Activated CD4-positive, alpha-beta T cell treated with anti-CD3 and anti-CD28 coated beads for 4 hours (primary cell): ENCODE data around the gene RABGEF1.
"Not testable (repeated sequence)": the region's sequence is repeated elsewhere in the genome, so short reads cannot be mapped to it uniquely, and the experiment has no call there.

ENCODE experiments used
- DNase-seq, 2 donors: peaks; one replicate each; pipeline ENCODE4 v3.0.0-alpha.2; 2020

The RABGEF1 gene

GRCh38 chr7:66736892-66737291 lies 3.6 kb upstream of the RABGEF1 start:
- no peak for DNase-seq

DNA sequence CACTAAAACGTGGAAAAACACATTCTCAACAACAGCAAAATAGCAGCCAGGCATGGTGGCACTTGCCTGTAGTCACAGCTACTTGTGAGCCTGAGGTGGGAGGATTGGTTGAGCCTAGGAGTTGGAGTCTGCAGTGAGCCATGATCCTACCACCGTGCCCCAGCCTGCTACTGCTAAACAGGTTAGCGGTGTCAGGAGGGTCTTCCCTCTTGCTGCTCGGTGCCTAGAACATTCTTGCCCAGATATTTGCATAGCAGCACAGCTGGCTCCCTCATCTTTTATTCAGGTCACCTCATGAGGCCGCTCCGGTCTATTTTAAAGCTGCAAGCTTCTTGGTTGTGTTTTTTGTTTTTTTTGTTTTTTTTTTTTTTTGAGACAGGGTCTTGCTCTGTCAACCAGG lies 2.9 kb upstream of the RABGEF1 start:
- no peak for DNase-seq

- no peak for DNase-seq
Observed at GRCh38 chr7:66739477-66739876, 1.1 kb upstream of the RABGEF1 start.

GRCh38 chr7:66739953-66740301 lies 606 bp upstream of the RABGEF1 start:
- peak in 1 of 2 donors; percentile 6 for DNase-seq

DNA sequence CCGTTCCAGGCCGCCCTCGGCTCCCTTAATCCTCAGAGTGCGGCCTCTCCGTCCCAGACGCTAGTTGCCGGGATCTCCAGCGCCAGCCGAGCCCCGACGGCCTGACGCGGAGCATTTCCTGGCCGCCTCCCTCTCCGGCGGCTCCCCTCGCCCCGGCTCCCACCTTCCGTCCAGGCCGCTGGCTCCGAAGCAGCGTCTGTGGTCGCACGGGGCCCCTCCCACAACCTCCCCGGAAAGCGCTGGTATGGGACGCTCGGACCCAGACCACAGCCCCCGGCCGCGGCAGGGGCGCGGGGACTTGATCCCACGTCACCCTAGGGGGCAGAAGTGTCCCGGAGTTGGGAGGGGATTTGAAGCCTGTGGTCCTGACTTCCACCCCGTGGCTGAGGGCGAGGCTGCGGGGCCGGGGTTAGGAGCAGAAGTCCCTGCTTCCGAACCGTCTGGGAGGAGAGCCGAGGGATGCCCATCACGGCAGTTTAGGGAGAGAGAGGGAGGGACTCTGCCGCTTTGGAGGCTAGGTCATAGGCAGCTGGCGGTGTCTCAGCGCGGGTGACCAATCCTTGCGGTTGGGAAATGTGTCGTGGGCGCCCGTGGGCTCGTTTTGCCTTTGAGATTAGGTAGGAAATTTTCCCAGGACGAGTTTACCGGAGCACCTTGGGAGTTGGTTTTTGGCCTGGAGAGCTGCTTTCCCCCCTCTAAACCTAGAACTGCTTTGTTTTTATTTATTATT lies 612 bp downstream of the RABGEF1 start:
- peak; percentile 18 to 23 for DNase-seq

DNA sequence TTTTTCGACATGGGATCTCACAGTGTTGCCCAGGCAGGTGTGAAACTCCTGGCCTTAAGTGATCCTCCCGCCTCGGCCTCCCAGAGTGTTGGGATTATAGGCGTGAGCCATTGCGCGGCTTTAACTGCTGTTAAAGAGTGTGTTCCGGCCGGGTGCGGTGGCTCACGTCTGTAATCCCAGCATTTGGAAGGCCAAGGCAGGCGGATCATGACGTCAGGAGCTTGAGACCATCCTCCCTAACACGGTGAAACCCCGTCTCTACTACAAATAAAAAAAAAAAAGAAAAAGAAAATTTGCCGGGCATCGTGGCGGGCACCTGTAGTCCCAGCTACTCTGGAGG lies 1.1 kb downstream of the RABGEF1 start:
- DNase-seq = no peak

DNA sequence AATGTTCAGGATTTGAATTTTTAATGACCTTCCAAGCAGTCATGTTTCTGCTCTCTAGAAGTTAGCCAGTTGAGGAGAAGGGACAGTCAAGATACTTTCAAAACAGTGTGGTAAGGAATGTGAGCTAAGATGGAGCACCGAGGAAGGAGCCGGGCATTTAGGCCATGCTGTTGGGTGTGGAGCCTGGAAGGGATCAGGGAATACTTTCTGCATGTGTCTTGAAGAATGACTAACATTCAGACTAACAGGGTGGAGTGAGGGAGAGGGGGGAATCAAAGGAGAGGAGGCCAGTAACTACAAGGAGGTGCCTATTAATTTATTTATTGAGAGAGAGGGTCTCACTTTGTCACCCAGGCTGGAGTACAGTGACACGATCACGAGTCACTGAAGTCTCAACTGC lies 1.8 kb downstream of the RABGEF1 start:
- not testable (repeated sequence) for DNase-seq

DNA sequence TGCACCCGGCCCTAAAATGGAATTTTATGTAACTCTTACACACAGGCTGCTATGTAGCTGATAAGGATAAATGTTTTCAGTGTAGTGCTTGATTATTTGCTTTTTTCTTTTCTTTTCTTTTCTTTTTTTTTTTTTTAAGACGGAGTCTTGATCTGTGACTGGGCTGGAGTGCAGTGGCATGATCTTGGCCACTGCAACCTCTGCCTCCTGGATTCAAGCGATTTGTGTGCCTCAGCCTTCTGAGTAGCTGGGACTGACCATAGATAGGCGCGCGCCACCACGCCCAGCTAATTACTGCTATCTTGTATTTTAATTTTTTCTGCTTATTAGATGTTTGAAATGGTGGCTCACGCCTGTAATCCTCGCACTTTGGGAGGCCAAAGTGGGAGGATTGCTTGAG lies 3.4 kb downstream of the RABGEF1 start:
- no peak for DNase-seq

GRCh38 chr7:66747385-66747784 lies 6.9 kb downstream of the RABGEF1 start:
- DNase-seq = no peak

- no peak for DNase-seq
Observed at GRCh38 chr7:66747881-66748511, 7.5 kb downstream of the RABGEF1 start.

GRCh38 chr7:66748791-66749190 lies 8.3 kb downstream of the RABGEF1 start:
- DNase-seq = no peak

DNA sequence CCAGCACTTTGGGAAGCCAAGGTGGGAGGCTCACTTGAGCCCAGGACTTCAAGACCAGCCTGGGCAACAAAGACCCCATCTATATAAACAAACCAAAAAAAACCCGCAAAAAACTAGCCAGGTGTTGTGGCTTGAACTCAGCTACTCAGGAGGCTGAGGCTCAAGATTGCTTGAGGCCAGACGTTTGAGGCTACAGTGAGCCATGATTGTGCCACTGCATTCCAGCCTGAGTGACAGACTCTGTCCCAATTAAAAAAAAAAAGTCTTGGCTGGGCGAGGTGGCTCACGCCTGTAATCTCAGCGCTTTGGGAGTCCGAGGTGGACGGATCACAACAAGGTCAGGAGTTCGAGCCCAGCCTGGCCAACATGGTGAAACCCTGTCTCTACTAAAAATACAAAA lies 11.4 kb downstream of the RABGEF1 start:
- no peak for DNase-seq

GRCh38 chr7:66754541-66754940 lies 14.0 kb downstream of the RABGEF1 start:
- DNase-seq = no peak

- DNase-seq = not testable (repeated sequence)
Observed at GRCh38 chr7:66755059-66755458, 14.5 kb downstream of the RABGEF1 start.

DNA sequence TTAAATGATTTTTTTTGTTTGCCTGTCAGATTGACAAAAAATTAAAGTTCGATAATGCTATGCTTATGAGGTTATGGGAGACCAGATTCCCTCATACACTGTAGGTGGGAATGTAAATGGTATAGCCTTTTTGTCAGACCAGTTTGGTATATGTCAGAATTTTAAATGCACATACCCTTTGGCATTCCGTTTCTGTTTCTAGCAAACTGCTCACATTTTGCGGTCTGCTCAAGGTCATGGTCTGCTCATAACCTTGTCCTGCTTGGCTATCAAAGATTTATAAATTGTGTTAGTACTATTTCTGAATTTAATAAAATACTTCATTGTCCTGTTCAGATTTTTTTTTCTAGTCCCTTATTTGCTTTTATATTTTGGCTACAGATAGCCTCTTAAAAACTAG lies 15.7 kb downstream of the RABGEF1 start:
- DNase-seq = not testable (repeated sequence)

DNA sequence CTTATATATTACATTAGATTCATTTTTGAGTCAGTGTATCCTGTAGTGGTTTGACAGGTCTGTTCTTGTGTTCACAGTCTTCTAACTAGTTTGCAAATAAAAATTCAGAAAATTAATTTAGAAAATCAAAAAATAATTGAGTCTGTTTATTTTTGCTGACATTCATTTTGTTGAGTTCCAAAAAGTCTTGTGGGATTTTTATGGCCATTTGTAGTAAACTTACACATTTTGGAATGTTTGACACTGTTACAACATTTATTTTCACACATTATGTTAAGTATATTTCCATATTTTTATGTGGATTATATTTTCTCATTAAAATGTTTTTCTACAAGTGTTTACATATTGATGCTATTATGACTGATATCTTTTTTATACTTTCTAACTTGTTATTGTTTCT lies 16.4 kb downstream of the RABGEF1 start:
- no peak for DNase-seq

- no peak for DNase-seq
Observed at GRCh38 chr7:66757939-66758338, 17.4 kb downstream of the RABGEF1 start.

GRCh38 chr7:66758950-66759628 lies 18.6 kb downstream of the RABGEF1 start:
- no peak for DNase-seq

GRCh38 chr7:66763183-66763582 lies 22.6 kb downstream of the RABGEF1 start:
- DNase-seq = not testable (repeated sequence)

DNA sequence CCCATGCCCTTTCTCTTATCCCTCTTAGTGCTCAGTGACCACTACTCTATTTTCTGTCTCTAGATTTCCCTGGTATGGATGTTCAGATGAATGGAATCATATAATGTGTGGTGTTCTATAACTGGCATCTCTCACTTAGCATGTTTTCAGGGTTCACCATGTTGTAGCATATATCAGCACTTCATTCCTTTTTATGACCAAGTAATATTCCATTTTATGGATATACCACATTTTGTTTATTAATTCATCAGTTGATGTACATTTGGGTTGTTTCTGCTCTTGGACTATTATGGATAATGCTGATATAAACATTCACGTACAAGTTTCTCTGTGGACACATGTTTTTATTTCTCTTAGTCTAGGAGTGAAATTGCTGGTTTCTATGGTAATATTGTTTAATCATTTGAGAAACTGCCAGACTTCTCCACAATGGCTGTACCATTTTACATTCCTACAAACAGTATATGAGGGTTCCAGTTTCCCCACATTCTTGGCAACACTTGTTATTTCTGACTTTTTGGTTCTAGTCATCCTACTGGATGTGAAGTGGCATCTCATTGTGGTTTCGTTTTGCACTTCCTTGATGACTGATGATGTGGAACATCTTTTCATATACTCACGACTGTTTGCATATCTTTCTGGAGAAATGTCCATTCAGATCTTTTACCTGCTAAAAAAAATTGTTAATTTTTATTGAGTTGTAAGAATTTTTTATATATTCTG lies 23.3 kb downstream of the RABGEF1 start:
- DNase-seq = not testable (repeated sequence)

DNA sequence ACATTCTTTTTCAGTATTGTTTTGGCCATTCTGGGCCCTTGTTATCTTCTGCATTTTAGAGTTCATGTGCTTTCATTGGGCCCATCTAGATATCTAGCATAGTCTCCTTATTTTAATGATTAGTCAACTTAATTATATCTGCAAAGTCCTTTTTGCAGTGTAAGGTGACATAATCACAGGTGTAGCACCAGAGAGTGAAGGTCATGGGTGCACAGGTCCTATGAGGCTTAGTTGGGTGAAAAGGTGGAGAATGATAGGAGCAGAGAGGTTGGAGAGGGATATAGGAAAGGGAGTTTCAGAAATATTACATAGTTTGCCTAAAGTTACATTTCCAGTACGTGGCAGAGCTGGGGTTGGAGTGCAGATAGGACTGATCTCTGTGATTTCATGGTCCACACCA lies 24.4 kb downstream of the RABGEF1 start:
- not testable (repeated sequence) for DNase-seq

DNA sequence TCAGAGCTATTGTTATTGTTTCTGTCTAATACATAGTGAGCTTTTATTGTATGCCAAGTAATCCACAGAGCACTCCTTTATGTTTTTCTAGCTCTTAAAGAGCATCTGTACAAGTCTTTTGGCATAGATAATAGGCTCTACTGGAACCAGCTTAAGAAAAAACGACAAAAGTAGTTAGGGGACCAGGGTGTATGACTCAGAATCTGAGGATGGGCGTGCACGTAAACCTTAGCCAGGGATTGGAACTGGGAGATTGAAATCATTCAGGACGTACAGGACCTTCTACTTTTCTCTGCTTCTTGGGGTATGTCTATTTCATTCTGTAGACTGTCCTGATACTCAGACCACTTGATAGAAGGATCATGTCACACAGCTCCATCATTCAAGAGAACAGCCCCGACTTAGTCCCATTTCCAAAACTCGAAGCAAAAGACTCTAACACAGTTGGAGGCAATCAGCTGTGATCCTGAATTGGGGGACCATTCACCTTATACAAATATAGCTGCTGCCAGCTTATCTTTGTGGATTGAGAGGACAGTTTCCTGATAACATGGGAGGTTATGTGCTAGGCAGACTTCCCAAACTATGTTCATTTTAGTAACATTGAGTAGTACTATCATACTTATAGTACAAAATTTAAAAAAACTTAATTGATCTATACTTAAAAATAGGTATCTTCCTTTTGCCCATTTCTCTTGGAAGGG lies 24.9 kb downstream of the RABGEF1 start:
- DNase-seq = not testable (repeated sequence)

DNA sequence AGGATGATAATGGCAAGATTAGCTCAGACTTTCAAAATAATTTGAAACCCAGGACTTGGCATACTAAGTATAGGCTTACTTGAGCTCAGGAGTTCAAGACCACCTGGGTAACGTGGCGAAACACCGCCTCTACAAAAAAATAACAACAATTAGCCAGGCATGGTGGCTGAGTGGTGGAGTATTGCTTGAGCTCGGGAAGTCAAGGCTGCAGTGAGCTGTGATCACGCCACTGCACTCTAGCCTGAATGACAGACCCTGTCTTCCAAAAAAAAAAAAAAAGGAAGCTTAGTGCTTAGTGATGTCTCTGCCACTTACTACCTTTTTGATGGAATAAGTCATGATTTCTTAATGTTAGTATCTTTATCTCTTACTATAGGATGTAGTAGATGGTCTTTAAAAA lies 25.5 kb downstream of the RABGEF1 start:
- DNase-seq = no peak
